Muscle of arm (tissue), 12 donors: ENCODE results near the gene FGD6. TPM values are rescaled to one million over a fixed set of nuclear protein-coding genes. Genes with fewer than 3 reads are reported as not detected.
"Not testable (repeated sequence)": the region's sequence is repeated elsewhere in the genome, so short reads cannot be mapped to it uniquely, and the experiment has no call there.

Experiments used
- DNase-seq: peaks from one replicate; pipeline ENCODE4 v3.0.0-alpha.2; 2013
- polyA plus RNA-seq, 12 donors: library from polyadenylated mRNA; unstranded; fragments of 120-200 nt; gene quantifications; one replicate each; pipeline ENCODE4 v1.2.1, GENCODE V29; 2013; ENCODE audit not compliant: insufficient read length in 12 of 12

The FGD6 gene
- polyA plus RNA-seq, 12 donors = 4.1 to 13.8 (median 5.8) TPM; not detected in 1

- DNase-seq = no peak
These were observed 20.0 kb upstream of the FGD6 start for GRCh38 chr12:95237315-95237714.

- DNase-seq = not testable (repeated sequence)
These were observed 18.4 kb upstream of the FGD6 start for GRCh38 chr12:95235621-95236020.

GRCh38 chr12:95234187-95234586, 16.9 kb upstream of the FGD6 start:
- DNase-seq = not testable (repeated sequence)

- no peak for DNase-seq
These were observed 13.9 kb upstream of the FGD6 start for GRCh38 chr12:95231190-95231589.

- DNase-seq = no peak
These were observed 13.0 kb upstream of the FGD6 start for GRCh38 chr12:95230313-95230712.

GRCh38 chr12:95229636-95230035, 12.4 kb upstream of the FGD6 start:
- DNase-seq = no peak

GRCh38 chr12:95228617-95229016, 11.3 kb upstream of the FGD6 start:
- no peak for DNase-seq

- no peak for DNase-seq
These were observed 10.6 kb upstream of the FGD6 start for GRCh38 chr12:95227818-95228356.

GRCh38 chr12:95225645-95226212, 8.5 kb upstream of the FGD6 start:
- no peak for DNase-seq

GRCh38 chr12:95224202-95225170, 7.2 kb upstream of the FGD6 start:
- no peak for DNase-seq

- DNase-seq = no peak
These were observed 3.5 kb upstream of the FGD6 start for GRCh38 chr12:95220726-95221125.

- no peak for DNase-seq
These were observed 2.9 kb upstream of the FGD6 start for GRCh38 chr12:95220190-95220589.

GRCh38 chr12:95218150-95219133, 1.2 kb upstream of the FGD6 start:
- no peak for DNase-seq

- DNase-seq = no peak
These were observed 423 bp downstream of the FGD6 start for GRCh38 chr12:95216711-95217376.

- no peak for DNase-seq
These were observed 1.3 kb downstream of the FGD6 start for GRCh38 chr12:95215949-95216348.

GRCh38 chr12:95214466-95214865, 2.8 kb downstream of the FGD6 start:
- DNase-seq = no peak

GRCh38 chr12:95213928-95214327, 3.3 kb downstream of the FGD6 start:
- no peak for DNase-seq

- no peak for DNase-seq
These were observed 4.1 kb downstream of the FGD6 start for GRCh38 chr12:95213119-95213518.

GRCh38 chr12:95212586-95212985, 4.7 kb downstream of the FGD6 start:
- DNase-seq = no peak

- DNase-seq = no peak
These were observed 8.6 kb downstream of the FGD6 start for GRCh38 chr12:95208678-95209077.

GRCh38 chr12:95207407-95207806, 9.9 kb downstream of the FGD6 start:
- no peak for DNase-seq
